Measurements from ENCODE around the gene CEACAM1.

DNA sequence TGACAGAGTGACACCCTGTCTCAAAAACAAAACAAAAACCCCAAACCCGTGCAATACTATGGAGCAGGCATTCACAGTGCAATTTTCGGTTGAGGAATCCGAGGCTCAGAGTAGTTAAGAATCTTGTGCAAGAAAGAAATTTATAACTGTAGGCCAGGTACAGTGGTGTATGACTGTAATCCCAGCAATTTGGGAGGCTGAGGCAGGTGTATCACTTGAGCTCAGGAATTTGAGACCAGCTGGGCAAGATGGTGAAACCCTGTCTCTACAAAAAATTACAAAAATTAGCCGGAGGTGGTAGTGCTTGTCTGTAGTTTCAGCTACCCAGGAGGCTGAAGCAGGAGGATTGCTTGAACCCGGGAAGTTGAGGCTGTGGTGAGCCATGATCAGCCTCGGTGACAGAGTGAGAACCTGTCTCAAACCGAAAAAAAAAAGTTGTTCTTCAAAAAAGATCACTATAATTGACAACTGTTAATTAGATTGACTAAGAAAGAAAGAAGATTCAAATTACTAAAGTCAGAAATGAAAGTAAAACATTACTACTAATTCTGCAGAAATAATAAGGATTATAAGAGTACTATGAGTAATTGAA, 12.9 kb downstream of the CEACAM1 start:
- TF ChIP-seq, protein P1, sequence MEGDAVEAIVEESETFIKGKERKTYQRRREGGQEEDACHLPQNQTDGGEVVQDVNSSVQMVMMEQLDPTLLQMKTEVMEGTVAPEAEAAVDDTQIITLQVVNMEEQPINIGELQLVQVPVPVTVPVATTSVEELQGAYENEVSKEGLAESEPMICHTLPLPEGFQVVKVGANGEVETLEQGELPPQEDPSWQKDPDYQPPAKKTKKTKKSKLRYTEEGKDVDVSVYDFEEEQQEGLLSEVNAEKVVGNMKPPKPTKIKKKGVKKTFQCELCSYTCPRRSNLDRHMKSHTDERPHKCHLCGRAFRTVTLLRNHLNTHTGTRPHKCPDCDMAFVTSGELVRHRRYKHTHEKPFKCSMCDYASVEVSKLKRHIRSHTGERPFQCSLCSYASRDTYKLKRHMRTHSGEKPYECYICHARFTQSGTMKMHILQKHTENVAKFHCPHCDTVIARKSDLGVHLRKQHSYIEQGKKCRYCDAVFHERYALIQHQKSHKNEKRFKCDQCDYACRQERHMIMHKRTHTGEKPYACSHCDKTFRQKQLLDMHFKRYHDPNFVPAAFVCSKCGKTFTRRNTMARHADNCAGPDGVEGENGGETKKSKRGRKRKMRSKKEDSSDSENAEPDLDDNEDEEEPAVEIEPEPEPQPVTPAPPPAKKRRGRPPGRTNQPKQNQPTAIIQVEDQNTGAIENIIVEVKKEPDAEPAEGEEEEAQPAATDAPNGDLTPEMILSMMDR (optimal IDR thresholded peaks at IDR 0.05 in 1 of 3, IDR thresholded peaks at IDR 0.05 in 1 of 3, conservative IDR thresholded peaks at IDR 0.05 in 1 of 3; ENCODE audit: extremely low read depth in 1 of 3, insufficient read depth in 2 of 3, low read length in 3 of 3), result no peak
- TF ChIP-seq EZH2 (IDR thresholded peaks at IDR 0.05; ENCODE audit: low read length), result no peak
